Heart left ventricle (tissue), 16 donors: ENCODE results near the gene THBS4. TPM values are rescaled to one million over a fixed set of nuclear protein-coding genes. Genes with fewer than 3 reads are reported as not detected.

ENCODE experiments used
- ATAC-seq, 4 donors: fragments of 200-7000 bp; cut with Tn5 transposase; one replicate each; pipeline ENCODE4 v1.9.1; 2020 to 2022; ENCODE audit warnings: moderate library complexity in 4 of 4, mild to moderate bottlenecking in 3 of 4, moderate number of reproducible peaks in 1 of 4
- DNase-seq, 5 donors: peaks; one replicate each; pipeline ENCODE4 v3.0.0-alpha.2; 2020
- H3K27ac ChIP-seq, 12 donors: fragments of 200-600 bp; sonication (generic) in 4 of 12; one replicate each; pipeline versions ENCODE4 v1.5.0 to v1.8.0; 2016 to 2022; ENCODE audit warnings: mild to moderate bottlenecking in 2 of 12
- H3K27me3 ChIP-seq, 9 donors: fragments of 200-600 bp; sonication (generic) in 2 of 9; one replicate each; pipeline versions ENCODE4 v1.5.1 to v1.8.0; 2016 to 2022; ENCODE audit warnings: mild to moderate bottlenecking in 3 of 9
- H3K36me3 ChIP-seq, 9 donors: fragments of 200-600 bp; sonication (generic) in 2 of 9; one replicate each; pipeline versions ENCODE4 v1.5.0 to v1.8.0; 2018 to 2022; ENCODE audit warnings: mild to moderate bottlenecking in 2 of 9
- H3K4me1 ChIP-seq, 12 donors: fragments of 200-600 bp; sonication (generic) in 4 of 12; one replicate each; pipeline versions ENCODE4 v1.5.0 to v1.8.0; 2016 to 2022; ENCODE audit warnings: mild to moderate bottlenecking in 3 of 12
- H3K4me3 ChIP-seq, 12 donors: fragments of 200-600 bp; sonication (generic) in 4 of 12; one replicate each; pipeline versions ENCODE4 v1.5.0 to v1.8.0; 2017 to 2022; ENCODE audit warnings: mild to moderate bottlenecking in 9 of 12, moderate library complexity in 4 of 12
- H3K9me3 ChIP-seq, 12 donors: fragments of 200-600 bp; sonication (generic) in 4 of 12; one replicate each; pipeline versions ENCODE4 v1.5.0 to v1.8.0; 2016 to 2022; ENCODE audit warnings: mild to moderate bottlenecking in 1 of 12
- POLR2A ChIP-seq, 2 donors: fragments of 450-650 bp; IDR thresholded peaks; one replicate each; pipeline ENCODE4 v1.6.1; 2017; ENCODE audit warnings: antibody characterized with exemption in 2 of 2, mild to moderate bottlenecking in 2 of 2, moderate library complexity in 2 of 2
- WGBS, 4 donors: extraction: QIAGEN DNeasy Blood & Tissue Kit in 2 of 4; methylation state at CpG; one replicate each; pipeline versions ENCODE4 v1.1.5 to v1.1.7; 2013 to 2018; 5-methylcytosine and 5-hydroxymethylcytosine counted together
- intact Hi-C, 10 donors: fragments of 100-400 bp; cut with DNase I; formaldehyde crosslinking; loops; one replicate each; pipeline versions ENCODE4 v1.11.1 to v1.14.2; 2022
- polyA plus RNA-seq, 2 donors: library from polyadenylated mRNA; stranded (reverse); fragments of 200-250 nt; gene quantifications; one replicate each; pipeline ENCODE4 v1.2.3, GENCODE V29; 2013
- total RNA-seq, 9 donors: library from RNA; depleted of rRNA in 2 of 9; stranded (reverse); fragments of >200 nt in 2 of 9; fragmentation: NEBNext Ultra II Directional in 3 of 9; extraction: Animal tissue kit (Norgen Biotek cat#: 25700) in 3 of 9; gene quantifications; one replicate each; pipeline versions ENCODE4 v1.1.0 to v1.2.4, GENCODE V29; 2016 to 2023
- TF ChIP-seq, protein P1 (sequence below), 12 donors: fragments of 200-600 bp; sonication (generic) in 4 of 12; IDR thresholded peaks; one replicate each; pipeline versions ENCODE4 v1.5.0 to v1.8.0; 2018 to 2022; ENCODE audit warnings: antibody characterized with exemption in 12 of 12, mild to moderate bottlenecking in 5 of 12
- donor health status: ischemic (EF 13 %, LVEDD 7.1; RV severe dilation, severe dysfunction).
- donor health status: healthy with polysubstance abuse.
- donor health status: DM: no; HTN: yes; CAD: no.
- donor health status: DM: no; HTN: no; CAD: no.
- donor health status: ischemic (EF 25% LVEDD 6.9; RV normal size, moderate dysfunction).
- donor health status: ischemic (EF 25% LVEDD 5.7; RV mildly dilated, moderate dysfunction).
- donor health status: healthy.
- donor health status: DM: yes; HTN: yes; CAD: no.
- donor health status: ischemic (EF 35%, LVEDD 5.7; RV mildly dilated, moderate dysfunction).
- donor health status: nonischemic (EF 11% LVEDD 7.7; RV severe dilation, severe dysfunction).
- donor health status: DM: yes; HTN: yes; CAD: no.
- donor health status: PGD.
- donor health status: ischemic (EF 29% LVEDD 5.4; RV normal size, mild dysfunction).
- donor health status: nonischemic (EF 23%, LVEDD 6.1; RV moderate dilation, normal function).

The THBS4 gene
- total and polyA plus RNA-seq, 11 donors, result 38.6 to 266 (median 73.9) TPM

- H3K27ac ChIP-seq, result no peak overlapping the region
- 86 to 93% (median 92%) methylated on average over 2 of the region's 2 CpGs for WGBS, 4 donors
- H3K36me3 ChIP-seq, result peaks cover 0 to 68% (median 6%) of the 10 kb centered on the region in 9 donors
- H3K9me3 ChIP-seq, result no peaks in the 10 kb centered on the region
- H3K4me3 ChIP-seq, result no peak overlapping the region
- ATAC-seq (no peak), DNase-seq (no peak)
- intact Hi-C loops, result no loop called here
- H3K27me3 ChIP-seq, result no peaks in the 10 kb centered on the region
- peaks cover 0 to 30% (median 15%) of the 10 kb centered on the region in 12 donors for H3K4me1 ChIP-seq
- TF ChIP-seq POLR2A (IDR thresholded peaks at IDR 0.05), result no peak
- TF ChIP-seq, protein P1, sequence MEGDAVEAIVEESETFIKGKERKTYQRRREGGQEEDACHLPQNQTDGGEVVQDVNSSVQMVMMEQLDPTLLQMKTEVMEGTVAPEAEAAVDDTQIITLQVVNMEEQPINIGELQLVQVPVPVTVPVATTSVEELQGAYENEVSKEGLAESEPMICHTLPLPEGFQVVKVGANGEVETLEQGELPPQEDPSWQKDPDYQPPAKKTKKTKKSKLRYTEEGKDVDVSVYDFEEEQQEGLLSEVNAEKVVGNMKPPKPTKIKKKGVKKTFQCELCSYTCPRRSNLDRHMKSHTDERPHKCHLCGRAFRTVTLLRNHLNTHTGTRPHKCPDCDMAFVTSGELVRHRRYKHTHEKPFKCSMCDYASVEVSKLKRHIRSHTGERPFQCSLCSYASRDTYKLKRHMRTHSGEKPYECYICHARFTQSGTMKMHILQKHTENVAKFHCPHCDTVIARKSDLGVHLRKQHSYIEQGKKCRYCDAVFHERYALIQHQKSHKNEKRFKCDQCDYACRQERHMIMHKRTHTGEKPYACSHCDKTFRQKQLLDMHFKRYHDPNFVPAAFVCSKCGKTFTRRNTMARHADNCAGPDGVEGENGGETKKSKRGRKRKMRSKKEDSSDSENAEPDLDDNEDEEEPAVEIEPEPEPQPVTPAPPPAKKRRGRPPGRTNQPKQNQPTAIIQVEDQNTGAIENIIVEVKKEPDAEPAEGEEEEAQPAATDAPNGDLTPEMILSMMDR (IDR thresholded peaks at IDR 0.05), result no peak
Measured at GRCh38 chr5:80067016-80067415, 31.9 kb downstream of the THBS4 start.

GRCh38 chr5:80067531-80068245 is 32.5 kb downstream of the THBS4 start:
- intact Hi-C loops, result no loop called here
- DNase-seq, result no peak
- H3K4me1 ChIP-seq, result peaks cover 0 to 30% (median 15%) of the 10 kb centered on the region in 12 donors
- 89 to 95% (median 94%) methylated on average over 8 of the region's 8 CpGs for WGBS, 4 donors
- no peak for TF ChIP-seq POLR2A (IDR thresholded peaks at IDR 0.05)
- TF ChIP-seq, protein P1 (IDR thresholded peaks at IDR 0.05), result no peak
- H3K4me3 ChIP-seq, result no peak overlapping the region
- no peaks in the 10 kb centered on the region for H3K9me3 ChIP-seq
- no peaks in the 10 kb centered on the region for H3K27me3 ChIP-seq
- no peak for ATAC-seq
- H3K27ac ChIP-seq, result no peak overlapping the region
- peaks cover 0 to 71% (median 6%) of the 10 kb centered on the region in 9 donors for H3K36me3 ChIP-seq

- TF ChIP-seq, protein P1 (IDR thresholded peaks at IDR 0.05), result no peak
- TF ChIP-seq POLR2A (IDR thresholded peaks at IDR 0.05), result no peak
- peaks cover 0 to 72% (median 6%) of the 10 kb centered on the region in 9 donors for H3K36me3 ChIP-seq
- intact Hi-C loops, result no loop called here
- no peak overlapping the region for H3K4me3 ChIP-seq
- WGBS, 4 donors, result 94 to 96% (median 95%) methylated on average over 5 of the region's 5 CpGs
- H3K27ac ChIP-seq, result no peak overlapping the region
- no peaks in the 10 kb centered on the region for H3K27me3 ChIP-seq
- peaks cover 0 to 30% (median 15%) of the 10 kb centered on the region in 12 donors for H3K4me1 ChIP-seq
- no peak for DNase-seq
- no peak for ATAC-seq
- H3K9me3 ChIP-seq, result no peaks in the 10 kb centered on the region
Measured at GRCh38 chr5:80068246-80068636, 33.1 kb downstream of the THBS4 start.

DNA sequence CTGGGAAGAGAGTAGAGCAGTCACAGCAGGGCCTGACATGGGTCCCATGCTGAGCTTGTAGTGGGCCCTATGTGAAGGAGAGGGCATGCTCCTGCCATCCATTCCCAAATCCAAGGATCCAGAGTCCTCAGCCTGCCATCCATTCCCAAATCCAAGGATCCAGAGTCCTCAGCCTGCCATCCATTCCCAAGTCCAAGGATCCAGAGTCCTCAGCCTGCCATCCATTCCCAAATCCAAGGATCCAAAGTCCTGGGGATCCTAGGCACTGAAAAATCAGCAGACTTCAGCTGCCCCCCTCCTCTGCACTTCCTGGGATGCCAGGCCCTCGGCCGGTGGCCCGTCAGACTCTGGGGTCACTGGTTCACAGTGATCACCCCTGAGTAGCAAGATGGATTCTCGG is 33.6 kb downstream of the THBS4 start:
- ATAC-seq (no peak), DNase-seq (no peak)
- H3K27me3 ChIP-seq, result no peaks in the 10 kb centered on the region
- 84 to 88% (median 85%) methylated on average over 4 of the region's 4 CpGs for WGBS, 4 donors
- intact Hi-C loops, result no loop called here
- TF ChIP-seq POLR2A (IDR thresholded peaks at IDR 0.05), result no peak
- TF ChIP-seq, protein P1 (IDR thresholded peaks at IDR 0.05), result no peak
- peak overlapping the region in 2 of 12 donors; percentile 53 to 75 for H3K27ac ChIP-seq
- H3K4me1 ChIP-seq, result peaks cover 0 to 30% (median 14%) of the 10 kb centered on the region in 12 donors
- H3K4me3 ChIP-seq, result no peak overlapping the region
- H3K9me3 ChIP-seq, result no peaks in the 10 kb centered on the region
- peaks cover 0 to 69% (median 6%) of the 10 kb centered on the region in 9 donors for H3K36me3 ChIP-seq
